HG02938 (cell line): Measurements from ENCODE around the gene POC1B.

Source experiments
- ATAC-seq: cut with Tn5 transposase; IDR thresholded peaks from one replicate; pipeline ENCODE4 v1.9.1; 2021; ENCODE audit warnings: mild to moderate bottlenecking, moderate library complexity; ENCODE audit not compliant: unreplicated experiment

Gene POC1B

GRCh38 chr12:89539426-89540223 lies 13.8 kb upstream of the POC1B start:
- ATAC-seq, result no peak

GRCh38 chr12:89538897-89539296 lies 13.1 kb upstream of the POC1B start:
- no peak for ATAC-seq

- no peak for ATAC-seq
Observed at GRCh38 chr12:89537389-89537788, 11.5 kb upstream of the POC1B start.

GRCh38 chr12:89529738-89530137 lies 3.9 kb upstream of the POC1B start:
- ATAC-seq, result no peak

- no peak for ATAC-seq
Observed at GRCh38 chr12:89528434-89528833, 2.6 kb upstream of the POC1B start.

- peak; percentile 27 for ATAC-seq
Observed at GRCh38 chr12:89525305-89525823, 483 bp downstream of the POC1B start.

GRCh38 chr12:89524541-89525304 lies 1.1 kb downstream of the POC1B start, which contains the start of gene GALNT4:
TSS of gene GALNT4 (minus strand) at chr12:89524796. CDS start at chr12:89524549, 247 bp downstream.
- peak; percentile 60 for ATAC-seq

GRCh38 chr12:89523843-89524540 lies 1.9 kb downstream of the POC1B start:
- no peak for ATAC-seq

- ATAC-seq, result no peak
Observed at GRCh38 chr12:89523393-89523792, 2.5 kb downstream of the POC1B start.

GRCh38 chr12:89521364-89522223 lies 4.3 kb downstream of the POC1B start:
- no peak for ATAC-seq

- ATAC-seq, result no peak
Observed at GRCh38 chr12:89517720-89518119, 8.1 kb downstream of the POC1B start.

- ATAC-seq, result no peak
Observed at GRCh38 chr12:89516633-89517032, 9.2 kb downstream of the POC1B start.

- peak; percentile 76 for ATAC-seq
Observed at GRCh38 chr12:89514751-89515150, 11.1 kb downstream of the POC1B start.

- no peak for ATAC-seq
Observed at GRCh38 chr12:89513544-89513943, 12.3 kb downstream of the POC1B start.

GRCh38 chr12:89507015-89507824 lies 18.6 kb downstream of the POC1B start:
- no peak for ATAC-seq

- ATAC-seq, result no peak
Observed at GRCh38 chr12:89506050-89506449, 19.8 kb downstream of the POC1B start.

- no peak for ATAC-seq
Observed at GRCh38 chr12:89504560-89505346, 21.1 kb downstream of the POC1B start.

GRCh38 chr12:89501793-89502192 lies 24.1 kb downstream of the POC1B start:
- ATAC-seq, result no peak

- no peak for ATAC-seq
Observed at GRCh38 chr12:89499857-89500256, 26.0 kb downstream of the POC1B start.
